Measurements from ENCODE around the gene NTNG1.

DNA sequence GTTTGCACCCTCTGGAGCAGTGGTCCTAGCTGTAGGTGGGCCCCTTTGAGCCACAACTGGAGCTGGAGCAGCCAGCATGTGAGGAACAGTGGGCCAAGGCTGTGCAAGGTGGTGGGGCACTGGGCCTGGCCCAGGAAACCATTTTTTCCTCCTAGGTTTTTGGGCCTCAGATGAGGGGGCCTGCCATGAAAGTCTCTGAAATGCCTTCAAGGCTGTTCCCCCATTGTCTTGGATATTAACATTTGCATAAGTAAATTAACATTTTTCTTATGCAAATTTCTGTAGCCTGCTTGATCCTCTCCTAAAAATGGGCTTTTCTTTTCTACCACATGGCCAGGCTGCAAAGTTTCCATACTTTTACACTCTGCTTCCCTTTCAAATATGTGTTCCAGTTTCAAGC lies 212.0 kb downstream of the NTNG1 start:
- TF ChIP-seq TGIF2 (CRISPR knock-in tag; IDR thresholded peaks at IDR 0.05), result no peak
- no peak for TF ChIP-seq IRF2 (CRISPR knock-in tag; IDR thresholded peaks at IDR 0.05)
- no peak for TF ChIP-seq EZH2 (conservative IDR thresholded peaks at IDR 0.05; ENCODE audit: low read depth, low read length)
- no peak for TF ChIP-seq ZKSCAN8 (CRISPR knock-in tag; IDR thresholded peaks at IDR 0.05; ENCODE audit: borderline replicate concordance)
- TF ChIP-seq, protein P1, sequence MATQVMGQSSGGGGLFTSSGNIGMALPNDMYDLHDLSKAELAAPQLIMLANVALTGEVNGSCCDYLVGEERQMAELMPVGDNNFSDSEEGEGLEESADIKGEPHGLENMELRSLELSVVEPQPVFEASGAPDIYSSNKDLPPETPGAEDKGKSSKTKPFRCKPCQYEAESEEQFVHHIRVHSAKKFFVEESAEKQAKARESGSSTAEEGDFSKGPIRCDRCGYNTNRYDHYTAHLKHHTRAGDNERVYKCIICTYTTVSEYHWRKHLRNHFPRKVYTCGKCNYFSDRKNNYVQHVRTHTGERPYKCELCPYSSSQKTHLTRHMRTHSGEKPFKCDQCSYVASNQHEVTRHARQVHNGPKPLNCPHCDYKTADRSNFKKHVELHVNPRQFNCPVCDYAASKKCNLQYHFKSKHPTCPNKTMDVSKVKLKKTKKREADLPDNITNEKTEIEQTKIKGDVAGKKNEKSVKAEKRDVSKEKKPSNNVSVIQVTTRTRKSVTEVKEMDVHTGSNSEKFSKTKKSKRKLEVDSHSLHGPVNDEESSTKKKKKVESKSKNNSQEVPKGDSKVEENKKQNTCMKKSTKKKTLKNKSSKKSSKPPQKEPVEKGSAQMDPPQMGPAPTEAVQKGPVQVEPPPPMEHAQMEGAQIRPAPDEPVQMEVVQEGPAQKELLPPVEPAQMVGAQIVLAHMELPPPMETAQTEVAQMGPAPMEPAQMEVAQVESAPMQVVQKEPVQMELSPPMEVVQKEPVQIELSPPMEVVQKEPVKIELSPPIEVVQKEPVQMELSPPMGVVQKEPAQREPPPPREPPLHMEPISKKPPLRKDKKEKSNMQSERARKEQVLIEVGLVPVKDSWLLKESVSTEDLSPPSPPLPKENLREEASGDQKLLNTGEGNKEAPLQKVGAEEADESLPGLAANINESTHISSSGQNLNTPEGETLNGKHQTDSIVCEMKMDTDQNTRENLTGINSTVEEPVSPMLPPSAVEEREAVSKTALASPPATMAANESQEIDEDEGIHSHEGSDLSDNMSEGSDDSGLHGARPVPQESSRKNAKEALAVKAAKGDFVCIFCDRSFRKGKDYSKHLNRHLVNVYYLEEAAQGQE (IDR thresholded peaks at IDR 0.05; ENCODE audit: borderline replicate concordance in 1 of 2, low read depth in 1 of 2, low read length in 2 of 2), result no peak
- TF ChIP-seq, protein P2, sequence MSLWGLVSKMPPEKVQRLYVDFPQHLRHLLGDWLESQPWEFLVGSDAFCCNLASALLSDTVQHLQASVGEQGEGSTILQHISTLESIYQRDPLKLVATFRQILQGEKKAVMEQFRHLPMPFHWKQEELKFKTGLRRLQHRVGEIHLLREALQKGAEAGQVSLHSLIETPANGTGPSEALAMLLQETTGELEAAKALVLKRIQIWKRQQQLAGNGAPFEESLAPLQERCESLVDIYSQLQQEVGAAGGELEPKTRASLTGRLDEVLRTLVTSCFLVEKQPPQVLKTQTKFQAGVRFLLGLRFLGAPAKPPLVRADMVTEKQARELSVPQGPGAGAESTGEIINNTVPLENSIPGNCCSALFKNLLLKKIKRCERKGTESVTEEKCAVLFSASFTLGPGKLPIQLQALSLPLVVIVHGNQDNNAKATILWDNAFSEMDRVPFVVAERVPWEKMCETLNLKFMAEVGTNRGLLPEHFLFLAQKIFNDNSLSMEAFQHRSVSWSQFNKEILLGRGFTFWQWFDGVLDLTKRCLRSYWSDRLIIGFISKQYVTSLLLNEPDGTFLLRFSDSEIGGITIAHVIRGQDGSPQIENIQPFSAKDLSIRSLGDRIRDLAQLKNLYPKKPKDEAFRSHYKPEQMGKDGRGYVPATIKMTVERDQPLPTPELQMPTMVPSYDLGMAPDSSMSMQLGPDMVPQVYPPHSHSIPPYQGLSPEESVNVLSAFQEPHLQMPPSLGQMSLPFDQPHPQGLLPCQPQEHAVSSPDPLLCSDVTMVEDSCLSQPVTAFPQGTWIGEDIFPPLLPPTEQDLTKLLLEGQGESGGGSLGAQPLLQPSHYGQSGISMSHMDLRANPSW (CRISPR knock-in tag; IDR thresholded peaks at IDR 0.05; ENCODE audit: borderline replicate concordance), result no peak
- TF ChIP-seq, protein P3, sequence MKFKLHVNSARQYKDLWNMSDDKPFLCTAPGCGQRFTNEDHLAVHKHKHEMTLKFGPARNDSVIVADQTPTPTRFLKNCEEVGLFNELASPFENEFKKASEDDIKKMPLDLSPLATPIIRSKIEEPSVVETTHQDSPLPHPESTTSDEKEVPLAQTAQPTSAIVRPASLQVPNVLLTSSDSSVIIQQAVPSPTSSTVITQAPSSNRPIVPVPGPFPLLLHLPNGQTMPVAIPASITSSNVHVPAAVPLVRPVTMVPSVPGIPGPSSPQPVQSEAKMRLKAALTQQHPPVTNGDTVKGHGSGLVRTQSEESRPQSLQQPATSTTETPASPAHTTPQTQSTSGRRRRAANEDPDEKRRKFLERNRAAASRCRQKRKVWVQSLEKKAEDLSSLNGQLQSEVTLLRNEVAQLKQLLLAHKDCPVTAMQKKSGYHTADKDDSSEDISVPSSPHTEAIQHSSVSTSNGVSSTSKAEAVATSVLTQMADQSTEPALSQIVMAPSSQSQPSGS (CRISPR knock-in tag; IDR thresholded peaks at IDR 0.05), result no peak
- TF ChIP-seq ZNF143 (CRISPR knock-in tag; IDR thresholded peaks at IDR 0.05), result no peak
- TF ChIP-seq, protein P4, sequence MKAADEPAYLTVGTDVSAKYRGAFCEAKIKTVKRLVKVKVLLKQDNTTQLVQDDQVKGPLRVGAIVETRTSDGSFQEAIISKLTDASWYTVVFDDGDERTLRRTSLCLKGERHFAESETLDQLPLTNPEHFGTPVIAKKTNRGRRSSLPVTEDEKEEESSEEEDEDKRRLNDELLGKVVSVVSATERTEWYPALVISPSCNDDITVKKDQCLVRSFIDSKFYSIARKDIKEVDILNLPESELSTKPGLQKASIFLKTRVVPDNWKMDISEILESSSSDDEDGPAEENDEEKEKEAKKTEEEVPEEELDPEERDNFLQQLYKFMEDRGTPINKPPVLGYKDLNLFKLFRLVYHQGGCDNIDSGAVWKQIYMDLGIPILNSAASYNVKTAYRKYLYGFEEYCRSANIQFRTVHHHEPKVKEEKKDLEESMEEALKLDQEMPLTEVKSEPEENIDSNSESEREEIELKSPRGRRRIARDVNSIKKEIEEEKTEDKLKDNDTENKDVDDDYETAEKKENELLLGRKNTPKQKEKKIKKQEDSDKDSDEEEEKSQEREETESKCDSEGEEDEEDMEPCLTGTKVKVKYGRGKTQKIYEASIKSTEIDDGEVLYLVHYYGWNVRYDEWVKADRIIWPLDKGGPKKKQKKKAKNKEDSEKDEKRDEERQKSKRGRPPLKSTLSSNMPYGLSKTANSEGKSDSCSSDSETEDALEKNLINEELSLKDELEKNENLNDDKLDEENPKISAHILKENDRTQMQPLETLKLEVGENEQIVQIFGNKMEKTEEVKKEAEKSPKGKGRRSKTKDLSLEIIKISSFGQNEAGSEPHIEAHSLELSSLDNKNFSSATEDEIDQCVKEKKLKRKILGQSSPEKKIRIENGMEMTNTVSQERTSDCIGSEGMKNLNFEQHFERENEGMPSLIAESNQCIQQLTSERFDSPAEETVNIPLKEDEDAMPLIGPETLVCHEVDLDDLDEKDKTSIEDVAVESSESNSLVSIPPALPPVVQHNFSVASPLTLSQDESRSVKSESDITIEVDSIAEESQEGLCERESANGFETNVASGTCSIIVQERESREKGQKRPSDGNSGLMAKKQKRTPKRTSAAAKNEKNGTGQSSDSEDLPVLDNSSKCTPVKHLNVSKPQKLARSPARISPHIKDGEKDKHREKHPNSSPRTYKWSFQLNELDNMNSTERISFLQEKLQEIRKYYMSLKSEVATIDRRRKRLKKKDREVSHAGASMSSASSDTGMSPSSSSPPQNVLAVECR (CRISPR knock-in tag; IDR thresholded peaks at IDR 0.05; ENCODE audit: borderline replicate concordance), result no peak
- no peak for TF ChIP-seq ZFX (CRISPR knock-in tag; IDR thresholded peaks at IDR 0.05; ENCODE audit: low read depth)
